ENCODE results near the gene EIPR1. TPM values are rescaled to one million over a fixed set of nuclear protein-coding genes. Genes with fewer than 3 reads are reported as not detected.

EIPR1 gene
- polyA plus RNA-seq, 1 experiment = 49.2 TPM

GRCh38 chr2:3280683-3281520 is 96.7 kb downstream of the EIPR1 start:
- no peaks in the 10 kb centered on the region for H3K36me3 ChIP-seq (ENCODE audit: control insufficient read depth, insufficient read depth, low read length)
- no peak for TF ChIP-seq CTCF (IDR thresholded peaks at IDR 0.05; ENCODE audit: insufficient read depth, low read depth, low read length)
- no peaks in the 10 kb centered on the region for H3K27me3 ChIP-seq (ENCODE audit: control insufficient read depth, insufficient read depth, low read length)
- DNase-seq (ENCODE audit: low read depth) = no peak
- H3K4me3 ChIP-seq (ENCODE audit: low read depth, low read length) = no peak overlapping the region
- ChIA-PET CTCF (no interaction called here), POLR2A (no interaction called here)

- DNase-seq (ENCODE audit: low read depth) = no peak
- no peak overlapping the region for H3K4me3 ChIP-seq (ENCODE audit: low read depth, low read length)
- ChIA-PET CTCF (no interaction called here), POLR2A (no interaction called here)
- no peaks in the 10 kb centered on the region for H3K36me3 ChIP-seq (ENCODE audit: control insufficient read depth, insufficient read depth, low read length)
- no peaks in the 10 kb centered on the region for H3K27me3 ChIP-seq (ENCODE audit: control insufficient read depth, insufficient read depth, low read length)
- no peak for TF ChIP-seq CTCF (IDR thresholded peaks at IDR 0.05; ENCODE audit: insufficient read depth, low read depth, low read length)
Observed at GRCh38 chr2:3280197-3280596, 97.4 kb downstream of the EIPR1 start.

- H3K4me3 ChIP-seq (ENCODE audit: low read depth, low read length) = no peak overlapping the region
Observed at GRCh38 chr2:3279236-3279960, 98.2 kb downstream of the EIPR1 start.

GRCh38 chr2:3278521-3279218 is 98.9 kb downstream of the EIPR1 start:
- DNase-seq (ENCODE audit: low read depth) = no peak
- CTCF ChIA-PET = interaction anchor here (0.5 kb wide), 1 partner anchor 81 kb away, joined by 3 read pairs; no protein-coding TSS in a partner anchor
- Histone ChIP-seq H3K27me3 (ENCODE audit: control insufficient read depth, insufficient read depth, low read length) (no peaks in the 10 kb centered on the region), H3K4me3 (ENCODE audit: low read depth, low read length) (no peak overlapping the region), H3K36me3 (ENCODE audit: control insufficient read depth, insufficient read depth, low read length) (no peaks in the 10 kb centered on the region)
- TF ChIP-seq CTCF (IDR thresholded peaks at IDR 0.05; ENCODE audit: insufficient read depth, low read depth, low read length) = no peak
- POLR2A ChIA-PET = no interaction called here

More at GRCh38 chr2:3279236-3279960, 98.2 kb downstream of the EIPR1 start:
- ChIA-PET CTCF (interaction anchor here (0.5 kb wide), 1 partner anchor 80 kb away, joined by 3 read pairs; no protein-coding TSS in a partner anchor), POLR2A (no interaction called here)
- no peak for DNase-seq (ENCODE audit: low read depth)
- Histone ChIP-seq H3K36me3 (ENCODE audit: control insufficient read depth, insufficient read depth, low read length) (no peaks in the 10 kb centered on the region), H3K27me3 (ENCODE audit: control insufficient read depth, insufficient read depth, low read length) (no peaks in the 10 kb centered on the region)
- TF ChIP-seq CTCF (IDR thresholded peaks at IDR 0.05; ENCODE audit: insufficient read depth, low read depth, low read length) = no peak
